ENCODE data around the gene SPATC1L. TPM values are rescaled to one million over a fixed set of nuclear protein-coding genes. Genes with fewer than 3 reads are reported as not detected.

SPATC1L gene
- total and polyA plus RNA-seq, 2 of the 8 experiments (the other 6 are each of a cell fraction or from before 2014, with no cell fraction given) = 24.9 to 50.0 TPM

DNA sequence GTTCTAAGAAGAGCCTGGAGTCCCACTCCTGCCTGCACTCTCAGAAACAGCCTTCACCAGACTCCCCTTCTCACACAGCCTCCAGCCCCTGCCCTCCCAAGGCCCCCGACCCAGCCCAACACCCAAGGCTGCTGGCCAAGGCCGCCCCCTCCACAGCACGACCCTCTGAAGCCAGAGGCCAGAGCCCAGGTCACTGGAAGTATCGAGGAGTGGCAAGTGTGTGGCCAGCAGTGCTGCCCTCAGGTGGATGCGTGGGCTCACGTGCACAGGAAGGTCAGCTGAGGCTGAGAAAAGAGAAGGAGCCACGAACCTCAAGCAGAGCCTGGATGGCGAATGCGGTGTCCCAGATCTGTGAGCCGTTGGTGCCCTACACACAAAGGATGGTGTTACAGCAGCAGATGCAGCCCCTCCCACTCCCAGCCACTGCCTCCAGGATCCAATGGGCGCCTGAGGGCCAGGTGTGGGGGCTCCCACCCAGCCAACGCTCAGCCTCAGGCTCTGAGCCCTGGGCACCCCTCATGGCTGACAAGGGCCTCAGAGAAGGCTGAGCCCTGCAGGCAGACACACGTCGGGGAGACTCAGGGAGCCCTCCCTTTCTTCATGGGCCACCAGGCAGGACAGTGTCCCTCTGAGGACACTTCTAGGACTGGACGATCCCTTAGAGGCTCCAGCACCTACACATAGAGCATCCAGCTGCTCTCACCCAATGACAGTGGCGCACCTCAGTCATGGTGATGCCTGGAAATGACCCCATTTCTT lies 26.3 kb upstream of the SPATC1L start (continued):
- TF ChIP-seq, protein P1, sequence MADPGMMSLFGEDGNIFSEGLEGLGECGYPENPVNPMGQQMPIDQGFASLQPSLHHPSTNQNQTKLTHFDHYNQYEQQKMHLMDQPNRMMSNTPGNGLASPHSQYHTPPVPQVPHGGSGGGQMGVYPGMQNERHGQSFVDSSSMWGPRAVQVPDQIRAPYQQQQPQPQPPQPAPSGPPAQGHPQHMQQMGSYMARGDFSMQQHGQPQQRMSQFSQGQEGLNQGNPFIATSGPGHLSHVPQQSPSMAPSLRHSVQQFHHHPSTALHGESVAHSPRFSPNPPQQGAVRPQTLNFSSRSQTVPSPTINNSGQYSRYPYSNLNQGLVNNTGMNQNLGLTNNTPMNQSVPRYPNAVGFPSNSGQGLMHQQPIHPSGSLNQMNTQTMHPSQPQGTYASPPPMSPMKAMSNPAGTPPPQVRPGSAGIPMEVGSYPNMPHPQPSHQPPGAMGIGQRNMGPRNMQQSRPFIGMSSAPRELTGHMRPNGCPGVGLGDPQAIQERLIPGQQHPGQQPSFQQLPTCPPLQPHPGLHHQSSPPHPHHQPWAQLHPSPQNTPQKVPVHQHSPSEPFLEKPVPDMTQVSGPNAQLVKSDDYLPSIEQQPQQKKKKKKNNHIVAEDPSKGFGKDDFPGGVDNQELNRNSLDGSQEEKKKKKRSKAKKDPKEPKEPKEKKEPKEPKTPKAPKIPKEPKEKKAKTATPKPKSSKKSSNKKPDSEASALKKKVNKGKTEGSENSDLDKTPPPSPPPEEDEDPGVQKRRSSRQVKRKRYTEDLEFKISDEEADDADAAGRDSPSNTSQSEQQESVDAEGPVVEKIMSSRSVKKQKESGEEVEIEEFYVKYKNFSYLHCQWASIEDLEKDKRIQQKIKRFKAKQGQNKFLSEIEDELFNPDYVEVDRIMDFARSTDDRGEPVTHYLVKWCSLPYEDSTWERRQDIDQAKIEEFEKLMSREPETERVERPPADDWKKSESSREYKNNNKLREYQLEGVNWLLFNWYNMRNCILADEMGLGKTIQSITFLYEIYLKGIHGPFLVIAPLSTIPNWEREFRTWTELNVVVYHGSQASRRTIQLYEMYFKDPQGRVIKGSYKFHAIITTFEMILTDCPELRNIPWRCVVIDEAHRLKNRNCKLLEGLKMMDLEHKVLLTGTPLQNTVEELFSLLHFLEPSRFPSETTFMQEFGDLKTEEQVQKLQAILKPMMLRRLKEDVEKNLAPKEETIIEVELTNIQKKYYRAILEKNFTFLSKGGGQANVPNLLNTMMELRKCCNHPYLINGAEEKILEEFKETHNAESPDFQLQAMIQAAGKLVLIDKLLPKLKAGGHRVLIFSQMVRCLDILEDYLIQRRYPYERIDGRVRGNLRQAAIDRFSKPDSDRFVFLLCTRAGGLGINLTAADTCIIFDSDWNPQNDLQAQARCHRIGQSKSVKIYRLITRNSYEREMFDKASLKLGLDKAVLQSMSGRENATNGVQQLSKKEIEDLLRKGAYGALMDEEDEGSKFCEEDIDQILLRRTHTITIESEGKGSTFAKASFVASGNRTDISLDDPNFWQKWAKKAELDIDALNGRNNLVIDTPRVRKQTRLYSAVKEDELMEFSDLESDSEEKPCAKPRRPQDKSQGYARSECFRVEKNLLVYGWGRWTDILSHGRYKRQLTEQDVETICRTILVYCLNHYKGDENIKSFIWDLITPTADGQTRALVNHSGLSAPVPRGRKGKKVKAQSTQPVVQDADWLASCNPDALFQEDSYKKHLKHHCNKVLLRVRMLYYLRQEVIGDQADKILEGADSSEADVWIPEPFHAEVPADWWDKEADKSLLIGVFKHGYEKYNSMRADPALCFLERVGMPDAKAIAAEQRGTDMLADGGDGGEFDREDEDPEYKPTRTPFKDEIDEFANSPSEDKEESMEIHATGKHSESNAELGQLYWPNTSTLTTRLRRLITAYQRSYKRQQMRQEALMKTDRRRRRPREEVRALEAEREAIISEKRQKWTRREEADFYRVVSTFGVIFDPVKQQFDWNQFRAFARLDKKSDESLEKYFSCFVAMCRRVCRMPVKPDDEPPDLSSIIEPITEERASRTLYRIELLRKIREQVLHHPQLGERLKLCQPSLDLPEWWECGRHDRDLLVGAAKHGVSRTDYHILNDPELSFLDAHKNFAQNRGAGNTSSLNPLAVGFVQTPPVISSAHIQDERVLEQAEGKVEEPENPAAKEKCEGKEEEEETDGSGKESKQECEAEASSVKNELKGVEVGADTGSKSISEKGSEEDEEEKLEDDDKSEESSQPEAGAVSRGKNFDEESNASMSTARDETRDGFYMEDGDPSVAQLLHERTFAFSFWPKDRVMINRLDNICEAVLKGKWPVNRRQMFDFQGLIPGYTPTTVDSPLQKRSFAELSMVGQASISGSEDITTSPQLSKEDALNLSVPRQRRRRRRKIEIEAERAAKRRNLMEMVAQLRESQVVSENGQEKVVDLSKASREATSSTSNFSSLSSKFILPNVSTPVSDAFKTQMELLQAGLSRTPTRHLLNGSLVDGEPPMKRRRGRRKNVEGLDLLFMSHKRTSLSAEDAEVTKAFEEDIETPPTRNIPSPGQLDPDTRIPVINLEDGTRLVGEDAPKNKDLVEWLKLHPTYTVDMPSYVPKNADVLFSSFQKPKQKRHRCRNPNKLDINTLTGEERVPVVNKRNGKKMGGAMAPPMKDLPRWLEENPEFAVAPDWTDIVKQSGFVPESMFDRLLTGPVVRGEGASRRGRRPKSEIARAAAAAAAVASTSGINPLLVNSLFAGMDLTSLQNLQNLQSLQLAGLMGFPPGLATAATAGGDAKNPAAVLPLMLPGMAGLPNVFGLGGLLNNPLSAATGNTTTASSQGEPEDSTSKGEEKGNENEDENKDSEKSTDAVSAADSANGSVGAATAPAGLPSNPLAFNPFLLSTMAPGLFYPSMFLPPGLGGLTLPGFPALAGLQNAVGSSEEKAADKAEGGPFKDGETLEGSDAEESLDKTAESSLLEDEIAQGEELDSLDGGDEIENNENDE (IDR thresholded peaks at IDR 0.05; ENCODE audit: insufficient replicate concordance, low read length) = no peak
- TF ChIP-seq, protein P2, sequence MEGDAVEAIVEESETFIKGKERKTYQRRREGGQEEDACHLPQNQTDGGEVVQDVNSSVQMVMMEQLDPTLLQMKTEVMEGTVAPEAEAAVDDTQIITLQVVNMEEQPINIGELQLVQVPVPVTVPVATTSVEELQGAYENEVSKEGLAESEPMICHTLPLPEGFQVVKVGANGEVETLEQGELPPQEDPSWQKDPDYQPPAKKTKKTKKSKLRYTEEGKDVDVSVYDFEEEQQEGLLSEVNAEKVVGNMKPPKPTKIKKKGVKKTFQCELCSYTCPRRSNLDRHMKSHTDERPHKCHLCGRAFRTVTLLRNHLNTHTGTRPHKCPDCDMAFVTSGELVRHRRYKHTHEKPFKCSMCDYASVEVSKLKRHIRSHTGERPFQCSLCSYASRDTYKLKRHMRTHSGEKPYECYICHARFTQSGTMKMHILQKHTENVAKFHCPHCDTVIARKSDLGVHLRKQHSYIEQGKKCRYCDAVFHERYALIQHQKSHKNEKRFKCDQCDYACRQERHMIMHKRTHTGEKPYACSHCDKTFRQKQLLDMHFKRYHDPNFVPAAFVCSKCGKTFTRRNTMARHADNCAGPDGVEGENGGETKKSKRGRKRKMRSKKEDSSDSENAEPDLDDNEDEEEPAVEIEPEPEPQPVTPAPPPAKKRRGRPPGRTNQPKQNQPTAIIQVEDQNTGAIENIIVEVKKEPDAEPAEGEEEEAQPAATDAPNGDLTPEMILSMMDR (IDR thresholded peaks at IDR 0.05; ENCODE audit: control extremely low read depth in 1 of 3, insufficient read depth in 1 of 3, low read depth in 1 of 3, low read length in 3 of 3) = peak in 2 of 3 experiments; percentile 28 to 44; a peak in 3 of 4 replicates
- TF ChIP-seq HDAC2 (IDR thresholded peaks at IDR 0.05; ENCODE audit: borderline replicate concordance in 1 of 2, low read depth in 2 of 2, low read length in 2 of 2) (no peak), RAD21 (IDR thresholded peaks at IDR 0.05 in 1 of 2, conservative IDR thresholded peaks at IDR 0.05 in 1 of 2; ENCODE audit: low read depth in 2 of 2, low read length in 2 of 2) (peak; percentile 10 to 33; a peak in 1 of 4 replicates)
